C4-2B (cell line): Measurements from ENCODE around the gene DLG2.

Experiments used
- H3K27ac ChIP-seq: fragments of 450-650 bp; 2 replicates; pipeline ENCODE4 v1.5.1; 2017
- ZFX ChIP-seq: fragments of 450-650 bp; IDR thresholded peaks from 2 replicates; pipeline ENCODE4 v1.6.1; 2017
- TF ChIP-seq, protein P1 (sequence below): fragments of 450-650 bp; conservative IDR thresholded peaks from 2 replicates; pipeline ENCODE4 v1.5.1; 2017; ENCODE audit warnings: mild to moderate bottlenecking

DLG2 gene

DNA sequence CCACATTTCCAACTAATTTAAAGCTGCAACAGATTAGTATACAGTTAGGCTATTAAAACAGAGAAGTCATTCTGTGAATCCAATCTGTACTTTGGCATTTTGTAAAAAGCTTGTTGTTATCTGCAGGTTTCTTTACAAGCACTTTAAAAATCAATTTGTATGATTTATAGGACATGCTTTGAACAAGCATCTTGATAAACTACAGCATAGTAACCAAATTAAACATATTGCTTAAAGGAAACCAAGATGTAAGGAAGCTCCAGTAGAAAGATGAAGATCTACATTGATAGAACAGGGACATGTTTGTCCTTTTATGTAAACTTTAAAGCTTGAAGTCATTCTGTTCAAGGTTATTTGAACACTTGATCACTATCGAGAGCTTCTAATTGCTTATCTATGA lies 1842.7 kb downstream of the DLG2 start:
- no peak overlapping the region; the same call in 1 of the 2 replicates for H3K27ac ChIP-seq
- no peak for TF ChIP-seq ZFX
- TF ChIP-seq, protein P1, sequence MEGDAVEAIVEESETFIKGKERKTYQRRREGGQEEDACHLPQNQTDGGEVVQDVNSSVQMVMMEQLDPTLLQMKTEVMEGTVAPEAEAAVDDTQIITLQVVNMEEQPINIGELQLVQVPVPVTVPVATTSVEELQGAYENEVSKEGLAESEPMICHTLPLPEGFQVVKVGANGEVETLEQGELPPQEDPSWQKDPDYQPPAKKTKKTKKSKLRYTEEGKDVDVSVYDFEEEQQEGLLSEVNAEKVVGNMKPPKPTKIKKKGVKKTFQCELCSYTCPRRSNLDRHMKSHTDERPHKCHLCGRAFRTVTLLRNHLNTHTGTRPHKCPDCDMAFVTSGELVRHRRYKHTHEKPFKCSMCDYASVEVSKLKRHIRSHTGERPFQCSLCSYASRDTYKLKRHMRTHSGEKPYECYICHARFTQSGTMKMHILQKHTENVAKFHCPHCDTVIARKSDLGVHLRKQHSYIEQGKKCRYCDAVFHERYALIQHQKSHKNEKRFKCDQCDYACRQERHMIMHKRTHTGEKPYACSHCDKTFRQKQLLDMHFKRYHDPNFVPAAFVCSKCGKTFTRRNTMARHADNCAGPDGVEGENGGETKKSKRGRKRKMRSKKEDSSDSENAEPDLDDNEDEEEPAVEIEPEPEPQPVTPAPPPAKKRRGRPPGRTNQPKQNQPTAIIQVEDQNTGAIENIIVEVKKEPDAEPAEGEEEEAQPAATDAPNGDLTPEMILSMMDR, result no peak

DNA sequence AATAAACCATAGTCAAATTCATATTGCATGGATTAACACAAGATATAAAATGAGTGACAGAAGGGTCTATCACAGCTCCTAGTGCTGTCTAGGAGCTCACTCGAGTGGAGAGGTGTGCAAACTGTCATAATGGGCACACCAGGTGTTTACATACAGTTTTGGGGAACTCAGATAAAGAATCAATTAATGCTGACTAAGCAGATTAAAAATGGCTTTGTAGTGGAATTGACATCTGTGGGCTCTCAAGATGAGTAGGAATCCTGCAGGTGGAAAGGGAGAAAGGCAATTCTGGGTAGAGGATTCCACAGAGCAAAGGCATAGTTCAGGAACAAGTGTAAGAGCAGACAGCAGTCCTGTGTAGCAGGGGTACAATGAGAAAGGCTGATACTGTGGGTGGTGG lies 1844.8 kb downstream of the DLG2 start:
- TF ChIP-seq, protein P1, result no peak
- TF ChIP-seq ZFX, result no peak
- peak overlapping the region; percentile 48; the same call in 1 of the 2 replicates for H3K27ac ChIP-seq

DNA sequence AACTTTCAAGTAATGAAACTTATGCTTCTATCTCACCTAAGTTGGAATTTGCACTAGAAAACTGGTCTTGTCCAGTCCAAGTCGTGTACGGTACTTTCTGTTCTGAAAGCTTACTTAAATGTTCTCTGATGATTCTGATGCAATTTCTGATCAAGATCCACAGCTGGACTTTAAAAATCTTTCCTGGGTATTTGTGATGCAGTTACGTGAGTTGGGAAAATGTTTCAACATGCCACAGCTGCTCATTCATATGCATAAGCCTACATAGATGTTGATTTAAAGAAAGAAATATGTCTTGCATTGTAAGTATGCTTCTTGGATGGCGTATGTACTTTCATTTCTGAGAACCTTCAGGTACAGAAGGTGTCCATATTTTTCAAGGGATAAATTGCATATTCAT lies 1847.3 kb downstream of the DLG2 start:
- H3K27ac ChIP-seq, result no peak overlapping the region
- TF ChIP-seq, protein P1, result no peak
- TF ChIP-seq ZFX, result no peak

DNA sequence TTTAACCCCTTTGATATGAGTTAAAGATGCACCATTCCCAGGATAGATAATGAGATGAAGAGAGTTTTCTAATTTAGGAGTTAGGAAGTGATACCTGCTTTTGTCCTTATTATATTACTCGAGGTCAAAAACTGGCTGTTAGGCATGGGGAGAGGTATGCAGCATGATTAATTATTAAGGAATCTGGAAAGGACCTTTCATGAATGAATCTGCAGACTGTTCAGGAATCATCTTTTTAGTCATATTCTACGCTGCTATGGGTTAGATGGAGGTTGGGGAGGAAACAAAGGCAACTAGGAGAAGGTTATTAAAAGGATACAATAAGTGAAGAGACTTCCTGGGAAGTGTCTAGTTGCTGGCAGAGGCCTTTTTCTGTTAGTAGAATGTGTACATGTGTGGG lies 1848.5 kb downstream of the DLG2 start:
- no peak overlapping the region for H3K27ac ChIP-seq
- TF ChIP-seq ZFX, result no peak
- TF ChIP-seq, protein P1, result no peak

DNA sequence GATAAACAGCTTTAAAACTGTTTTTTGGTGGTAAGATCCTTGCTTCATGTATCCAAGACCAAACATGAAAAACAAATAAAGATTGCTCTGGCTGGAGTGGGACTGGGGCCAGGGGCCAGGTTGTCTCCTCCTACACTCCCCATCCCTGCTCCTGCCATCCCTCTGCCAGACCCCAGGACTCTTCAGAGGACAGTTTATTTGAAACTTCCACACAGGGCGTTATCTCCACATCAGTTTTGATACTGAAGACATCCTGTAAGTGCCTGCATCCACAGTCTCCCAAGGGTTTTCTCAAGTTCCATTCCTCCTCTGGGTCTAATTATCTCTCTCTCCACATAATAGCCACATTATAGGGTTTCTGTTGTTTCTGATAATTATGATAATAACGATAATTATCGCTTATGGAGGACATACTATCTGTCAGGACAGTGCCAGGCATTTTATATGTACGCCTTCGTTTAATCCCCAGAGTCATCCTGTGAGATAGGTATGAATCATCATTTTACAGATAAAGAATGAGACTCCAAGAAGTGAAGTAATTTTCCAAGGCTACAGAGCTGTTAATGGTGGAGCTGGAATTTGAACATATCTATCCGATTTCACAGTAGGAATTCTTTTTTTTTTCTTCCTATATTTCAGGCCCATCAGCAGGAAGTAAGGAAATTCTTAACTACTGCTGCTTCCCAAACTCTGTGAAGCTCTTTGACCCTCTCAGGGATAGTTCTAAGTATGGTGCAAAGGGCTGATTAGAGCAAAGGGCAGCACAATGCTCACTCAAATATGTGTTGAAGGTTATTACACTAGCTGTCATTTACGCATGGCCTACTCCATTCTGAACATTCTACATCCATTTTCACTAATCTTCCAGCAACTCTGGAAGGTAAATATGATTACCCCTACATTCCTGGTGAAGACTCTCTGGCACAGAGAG lies 1852.9 kb downstream of the DLG2 start:
- peak overlapping the region; percentile 4; the same call in 1 of the 2 replicates for H3K27ac ChIP-seq
- TF ChIP-seq ZFX, result no peak
- TF ChIP-seq, protein P1, result no peak

DNA sequence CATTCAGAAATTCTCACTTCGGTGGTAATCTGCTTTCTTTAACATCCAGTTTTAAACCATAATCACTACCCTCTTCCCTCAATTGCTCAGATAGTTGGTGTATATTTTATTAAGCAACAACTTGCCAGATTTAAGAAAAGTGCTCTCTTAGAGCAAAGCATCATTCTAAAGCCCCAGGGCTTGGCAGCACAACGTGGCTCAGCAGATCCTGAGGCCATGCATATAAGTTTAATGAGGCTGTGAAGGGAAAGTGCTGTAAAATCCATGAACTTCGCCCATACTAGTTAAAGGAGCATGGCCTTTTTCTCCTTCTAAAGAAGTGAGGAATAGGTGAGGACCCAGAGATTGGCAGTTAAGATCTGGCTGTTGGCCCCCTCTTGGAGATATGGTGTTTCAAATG lies 1858.7 kb downstream of the DLG2 start:
- no peak overlapping the region for H3K27ac ChIP-seq
- no peak for TF ChIP-seq ZFX

DNA sequence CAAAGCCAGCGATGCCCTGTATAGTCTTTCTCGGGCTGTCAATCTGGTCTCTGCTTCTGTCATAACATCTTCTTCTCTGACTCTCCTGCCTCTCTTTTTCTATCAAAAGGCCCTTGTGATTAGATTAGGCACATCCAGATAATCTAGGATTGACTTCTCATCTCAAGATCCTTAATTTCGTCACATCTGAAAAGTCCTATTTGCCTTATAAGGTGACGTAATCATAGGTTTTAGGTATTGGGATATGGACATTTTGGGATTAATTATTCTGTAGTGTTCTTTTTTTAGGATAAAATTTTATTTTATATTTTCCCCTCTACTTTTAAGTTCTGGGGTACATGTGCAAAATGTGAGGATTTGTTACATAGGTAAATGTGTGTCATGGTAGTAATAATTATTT lies 1860.2 kb downstream of the DLG2 start:
- no peak overlapping the region for H3K27ac ChIP-seq
- TF ChIP-seq, protein P1, result no peak
- TF ChIP-seq ZFX, result no peak
